Measurements from ENCODE around the gene APOL6. TPM values are rescaled to one million over a fixed set of nuclear protein-coding genes. Genes with fewer than 3 reads are reported as not detected.

Gene APOL6
- polyA plus RNA-seq, 1 experiment = 9.5 TPM

DNA sequence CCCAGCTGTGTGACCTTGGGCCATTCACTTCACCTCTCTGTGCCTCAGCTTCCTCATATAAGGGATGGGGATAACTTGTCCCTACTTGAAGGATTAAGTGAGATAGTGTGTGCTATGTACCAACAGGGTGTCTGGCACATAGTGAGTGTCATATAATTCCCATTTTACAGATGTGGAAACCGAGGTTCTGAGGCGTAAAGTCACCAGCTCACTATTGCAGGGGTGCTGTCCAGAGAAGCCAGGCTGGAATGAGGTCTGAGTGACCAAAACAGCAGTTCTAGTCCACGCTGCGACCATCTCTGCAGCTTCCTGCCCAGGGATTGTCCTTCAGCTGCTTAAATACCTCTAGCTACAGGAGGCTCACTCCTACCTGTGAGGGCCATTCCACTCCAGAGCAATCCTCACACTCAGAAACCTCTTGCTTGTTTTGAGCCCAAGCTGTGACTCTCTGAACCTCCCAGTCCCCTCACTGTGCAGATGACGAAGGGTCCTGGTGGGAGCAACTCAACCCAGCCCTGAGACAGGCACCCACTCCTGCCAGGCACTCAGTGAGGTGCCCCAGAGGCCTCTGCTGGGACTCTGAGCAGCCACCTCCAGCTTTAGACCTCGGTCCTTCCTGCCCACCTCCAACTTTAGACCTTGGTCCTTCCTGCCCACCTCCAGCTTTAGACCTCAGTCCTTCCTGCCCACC is 36.9 kb upstream of the APOL6 start:
- peaks cover 17% of the 10 kb centered on the region for H3K27me3 ChIP-seq (ENCODE audit: control insufficient read depth, insufficient read depth, low read length)
- no peaks in the 10 kb centered on the region for H3K36me3 ChIP-seq (ENCODE audit: control insufficient read depth, insufficient read depth, low read length)
- ChIA-PET CTCF (interaction anchor here (1.5 to 3.6 kb wide), 4 partner anchors 11 to 261 kb away, joined by 3 to 14 read pairs (median 8); no protein-coding TSS in a partner anchor), POLR2A (no interaction called here)
- DNase-seq (ENCODE audit: low read depth) = no peak
- H3K4me3 ChIP-seq (ENCODE audit: low read depth, low read length) = no peak overlapping the region
- TF ChIP-seq, protein P1, sequence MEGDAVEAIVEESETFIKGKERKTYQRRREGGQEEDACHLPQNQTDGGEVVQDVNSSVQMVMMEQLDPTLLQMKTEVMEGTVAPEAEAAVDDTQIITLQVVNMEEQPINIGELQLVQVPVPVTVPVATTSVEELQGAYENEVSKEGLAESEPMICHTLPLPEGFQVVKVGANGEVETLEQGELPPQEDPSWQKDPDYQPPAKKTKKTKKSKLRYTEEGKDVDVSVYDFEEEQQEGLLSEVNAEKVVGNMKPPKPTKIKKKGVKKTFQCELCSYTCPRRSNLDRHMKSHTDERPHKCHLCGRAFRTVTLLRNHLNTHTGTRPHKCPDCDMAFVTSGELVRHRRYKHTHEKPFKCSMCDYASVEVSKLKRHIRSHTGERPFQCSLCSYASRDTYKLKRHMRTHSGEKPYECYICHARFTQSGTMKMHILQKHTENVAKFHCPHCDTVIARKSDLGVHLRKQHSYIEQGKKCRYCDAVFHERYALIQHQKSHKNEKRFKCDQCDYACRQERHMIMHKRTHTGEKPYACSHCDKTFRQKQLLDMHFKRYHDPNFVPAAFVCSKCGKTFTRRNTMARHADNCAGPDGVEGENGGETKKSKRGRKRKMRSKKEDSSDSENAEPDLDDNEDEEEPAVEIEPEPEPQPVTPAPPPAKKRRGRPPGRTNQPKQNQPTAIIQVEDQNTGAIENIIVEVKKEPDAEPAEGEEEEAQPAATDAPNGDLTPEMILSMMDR (IDR thresholded peaks at IDR 0.05; ENCODE audit: insufficient read depth, low read depth, low read length) = no peak

DNA sequence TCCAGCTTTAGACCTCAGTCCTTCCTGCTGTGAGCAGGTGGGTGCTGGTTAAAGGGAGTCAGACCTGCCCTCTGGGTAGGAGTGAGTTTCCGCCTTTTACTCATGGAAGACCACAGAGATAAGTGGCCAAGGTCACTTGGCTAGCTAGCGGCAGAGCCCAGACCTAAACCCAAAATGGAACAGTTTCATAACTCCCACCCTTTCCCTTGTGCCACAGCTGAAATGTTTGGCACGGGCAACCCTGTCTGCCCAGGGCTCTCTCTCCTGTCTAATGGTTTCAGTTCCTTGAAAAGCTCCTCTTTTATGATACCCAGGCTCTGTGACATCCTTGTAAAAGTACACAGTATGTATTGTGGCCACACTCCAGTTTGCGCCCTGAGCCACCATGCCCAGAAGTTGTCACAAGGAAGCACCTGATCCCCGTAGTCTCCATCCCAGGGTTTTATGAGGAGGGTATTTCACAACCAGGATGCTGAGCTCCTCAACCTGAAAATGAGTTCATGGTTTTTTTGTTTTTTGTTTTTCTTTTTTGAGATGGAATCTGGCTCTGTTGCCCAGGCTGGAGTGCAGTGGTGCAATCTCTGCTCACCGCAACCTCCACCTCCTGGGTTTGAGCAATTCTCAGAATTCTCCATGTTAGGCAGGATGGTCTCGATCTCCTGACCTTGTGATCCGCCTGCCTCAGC is 36.2 kb upstream of the APOL6 start:
- CTCF ChIA-PET = interaction anchor here (1.5 to 3.6 kb wide), 4 partner anchors 10 to 261 kb away, joined by 3 to 14 read pairs (median 8); no protein-coding TSS in a partner anchor

DNA sequence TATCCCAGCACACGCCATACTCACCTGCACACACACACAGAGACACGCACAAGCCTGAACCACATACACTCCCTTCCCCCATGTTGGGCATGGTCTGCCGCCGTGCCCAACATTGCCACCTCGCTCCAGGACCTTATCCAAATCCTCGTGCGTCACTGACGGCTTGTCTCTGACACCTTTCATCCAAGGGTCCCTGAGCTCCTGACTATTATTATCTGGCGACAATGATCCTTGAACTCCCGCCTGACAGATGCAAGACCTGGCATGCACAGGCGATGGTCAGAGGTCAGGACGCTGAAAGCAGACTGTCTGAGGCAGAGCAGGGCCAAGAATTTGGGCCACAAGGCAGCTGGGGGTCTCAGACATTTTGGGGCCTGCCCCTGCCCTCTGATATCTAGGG is 35.3 kb upstream of the APOL6 start:
- TF ChIP-seq, protein P1 (IDR thresholded peaks at IDR 0.05; ENCODE audit: insufficient read depth, low read depth, low read length) = no peak
- ChIA-PET POLR2A (no interaction called here), CTCF (interaction anchor here (0.8 to 3.6 kb wide), 3 partner anchors 11 to 262 kb away, joined by 3 to 14 read pairs (median 13); no protein-coding TSS in a partner anchor)
- H3K4me3 ChIP-seq (ENCODE audit: low read depth, low read length) = no peak overlapping the region
- no peaks in the 10 kb centered on the region for H3K36me3 ChIP-seq (ENCODE audit: control insufficient read depth, insufficient read depth, low read length)
- peaks cover 15% of the 10 kb centered on the region for H3K27me3 ChIP-seq (ENCODE audit: control insufficient read depth, insufficient read depth, low read length)
- no peak for DNase-seq (ENCODE audit: low read depth)

More for the DNA sequence above, 36.2 kb upstream of the APOL6 start:
- no peaks in the 10 kb centered on the region for H3K36me3 ChIP-seq (ENCODE audit: control insufficient read depth, insufficient read depth, low read length)
- DNase-seq (ENCODE audit: low read depth) = no peak
- H3K27me3 ChIP-seq (ENCODE audit: control insufficient read depth, insufficient read depth, low read length) = peaks cover 17% of the 10 kb centered on the region
- no peak overlapping the region for H3K4me3 ChIP-seq (ENCODE audit: low read depth, low read length)
- POLR2A ChIA-PET = no interaction called here
- TF ChIP-seq, protein P1 (IDR thresholded peaks at IDR 0.05; ENCODE audit: insufficient read depth, low read depth, low read length) = no peak

DNA sequence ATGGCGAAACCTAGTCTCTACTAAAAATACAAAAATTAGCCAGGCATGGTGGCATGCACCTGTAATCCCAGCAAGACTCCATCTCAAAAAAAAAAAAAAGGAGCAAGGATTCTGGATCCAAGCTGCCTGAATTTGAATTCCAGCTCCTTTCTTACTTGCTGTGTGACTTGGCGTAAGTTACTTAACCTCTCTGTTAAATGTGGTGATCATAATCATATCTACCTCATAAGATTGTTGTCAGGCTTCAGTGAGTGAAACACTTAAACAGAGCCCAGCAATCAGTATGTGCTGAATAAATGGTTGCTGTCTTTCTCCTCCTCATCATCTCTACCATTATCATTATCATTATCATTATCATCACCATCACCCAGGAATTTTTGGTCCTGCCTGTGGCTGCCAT is 33.8 kb upstream of the APOL6 start:
- TF ChIP-seq, protein P1 (IDR thresholded peaks at IDR 0.05; ENCODE audit: insufficient read depth, low read depth, low read length) = no peak
- CTCF ChIA-PET = interaction anchor here (1.0 to 3.6 kb wide), 3 partner anchors 31 to 264 kb away, joined by 3 to 14 read pairs (median 3); no protein-coding TSS in a partner anchor
- POLR2A ChIA-PET = no interaction called here
- Histone ChIP-seq H3K27me3 (ENCODE audit: control insufficient read depth, insufficient read depth, low read length) (peaks cover 9% of the 10 kb centered on the region), H3K36me3 (ENCODE audit: control insufficient read depth, insufficient read depth, low read length) (no peaks in the 10 kb centered on the region), H3K4me3 (ENCODE audit: low read depth, low read length) (no peak overlapping the region)
- no peak for DNase-seq (ENCODE audit: low read depth)

DNA sequence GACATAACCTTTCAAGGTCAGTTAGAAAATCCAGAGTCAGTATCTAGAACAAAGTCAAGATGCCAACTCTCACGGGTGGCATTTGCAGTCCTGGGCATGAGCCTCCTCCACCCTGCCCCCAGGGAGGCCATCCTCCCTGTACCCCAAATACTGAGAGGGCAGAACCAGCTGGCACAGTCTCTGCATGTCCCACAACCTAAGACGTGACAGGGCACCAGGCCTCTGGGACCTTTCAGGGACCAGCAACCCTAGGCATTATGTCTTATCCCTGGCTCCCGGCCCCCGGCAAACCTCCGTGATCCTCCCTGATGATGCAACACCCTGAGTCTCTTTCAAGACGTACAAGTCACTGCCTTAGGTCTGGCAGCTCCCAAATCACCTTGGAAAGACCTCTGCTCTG is 33.1 kb upstream of the APOL6 start:
- peaks cover 4% of the 10 kb centered on the region for H3K27me3 ChIP-seq (ENCODE audit: control insufficient read depth, insufficient read depth, low read length)
- H3K4me3 ChIP-seq (ENCODE audit: low read depth, low read length) = no peak overlapping the region
- TF ChIP-seq, protein P1 (IDR thresholded peaks at IDR 0.05; ENCODE audit: insufficient read depth, low read depth, low read length) = no peak
- DNase-seq (ENCODE audit: low read depth) = no peak
- ChIA-PET POLR2A (no interaction called here), CTCF (interaction anchor here (1.8 to 2.0 kb wide), 2 partner anchors 184 to 265 kb away, joined by 7 to 9 read pairs; no protein-coding TSS in a partner anchor)
- no peaks in the 10 kb centered on the region for H3K36me3 ChIP-seq (ENCODE audit: control insufficient read depth, insufficient read depth, low read length)
